ENCODE data around the gene PUS1.
A peak's percentile ranks its signal among the peaks of the same experiment; 100 is the strongest.
"Not testable (repeated sequence)": the region's sequence is repeated elsewhere in the genome, so short reads cannot be mapped to it uniquely, and the experiment has no call there.

The PUS1 gene

GRCh38 chr12:131928711-131929580 is at the start of gene PUS1:
Gene PUS1, plus strand, starts transcription at chr12:131929276. Its CDS starts 447 bp downstream, at chr12:131929723.
- DNase-seq = peak; percentile 84

GRCh38 chr12:131882804-131883520 is 46.1 kb upstream of the PUS1 start:
- no peak for DNase-seq

- no peak for DNase-seq
These were observed 45.6 kb upstream of the PUS1 start for GRCh38 chr12:131883521-131883900.

- DNase-seq = not testable (repeated sequence)
These were observed 44.0 kb upstream of the PUS1 start for GRCh38 chr12:131885076-131885475.

- no peak for DNase-seq
These were observed 43.5 kb upstream of the PUS1 start for GRCh38 chr12:131885543-131886057.

GRCh38 chr12:131891722-131892121 is 37.4 kb upstream of the PUS1 start:
- DNase-seq = not testable (repeated sequence)

- DNase-seq = no peak
These were observed 36.1 kb upstream of the PUS1 start for GRCh38 chr12:131892711-131893604.

- no peak for DNase-seq
These were observed 35.3 kb upstream of the PUS1 start for GRCh38 chr12:131893605-131894312.

GRCh38 chr12:131894313-131894860 is 34.7 kb upstream of the PUS1 start, which contains the start of gene ULK1:
Gene ULK1, plus strand, starts transcription at chr12:131894622. Its CDS starts 380 bp downstream, at chr12:131895002.
- DNase-seq = peak; percentile 68

- no peak for DNase-seq
These were observed 34.0 kb upstream of the PUS1 start for GRCh38 chr12:131894981-131895639.

GRCh38 chr12:131895640-131896079 is 33.4 kb upstream of the PUS1 start:
- no peak for DNase-seq

- peak; percentile 83 for DNase-seq
These were observed 32.8 kb upstream of the PUS1 start for GRCh38 chr12:131896080-131896810.

- no peak for DNase-seq
These were observed 32.2 kb upstream of the PUS1 start for GRCh38 chr12:131896811-131897270.

GRCh38 chr12:131897276-131897675 is 31.8 kb upstream of the PUS1 start:
- DNase-seq = no peak

- DNase-seq = no peak
These were observed 31.2 kb upstream of the PUS1 start for GRCh38 chr12:131897875-131898274.

- DNase-seq = no peak
These were observed 28.7 kb upstream of the PUS1 start for GRCh38 chr12:131900397-131900796.

GRCh38 chr12:131901431-131902331 is 27.4 kb upstream of the PUS1 start:
- no peak for DNase-seq

- no peak for DNase-seq
These were observed 26.5 kb upstream of the PUS1 start for GRCh38 chr12:131902332-131903241.
